CD4-positive, CD25-positive, alpha-beta regulatory T cell (primary cell): ENCODE measurements around the gene FILIP1. TPM values are rescaled to one million over a fixed set of nuclear protein-coding genes. Genes with fewer than 3 reads are reported as not detected.

Experiments used
- ATAC-seq, 2 donors: fragments of 150-1000 bp; cut with Tn5 transposase; one replicate each; pipeline ENCODE4 v1.10.0; 2021; ENCODE audit warnings: low read depth in 2 of 2, moderate number of reproducible peaks in 2 of 2, moderate library complexity in 1 of 2
- DNase-seq, 3 donors: peaks; one replicate each; pipeline versions ENCODE4 v3.0.0 to v3.0.0-alpha.2; 2012 to 2022; ENCODE audit warnings: mixed read lengths in 1 of 3
- H3K27ac ChIP-seq: one replicate; pipeline ENCODE4 v1.7.0; 2013; ENCODE audit warnings: mild to moderate bottlenecking, low read length; ENCODE audit not compliant: insufficient read depth, poor library complexity, severe bottlenecking
- H3K27me3 ChIP-seq: one replicate; pipeline ENCODE4 v1.7.0; 2013; ENCODE audit warnings: low read length; ENCODE audit not compliant: control insufficient read depth, insufficient read depth
- H3K36me3 ChIP-seq: one replicate; pipeline ENCODE4 v1.7.0; 2013; ENCODE audit warnings: mild to moderate bottlenecking, low read length, moderate library complexity; ENCODE audit not compliant: control insufficient read depth, insufficient read depth
- H3K4me1 ChIP-seq: 2 replicates; pipeline ENCODE4 v1.7.0; 2013; ENCODE audit warnings: mild to moderate bottlenecking, low read length; ENCODE audit not compliant: insufficient read depth, control insufficient read depth, poor library complexity, severe bottlenecking
- H3K4me3 ChIP-seq: one replicate; pipeline ENCODE4 v1.7.0; 2013; ENCODE audit warnings: low read depth, mild to moderate bottlenecking, low read length, moderate library complexity
- H3K9me3 ChIP-seq, 2 experiments: 1 replicate in 1 of 2; 2 replicates in 1 of 2; pipeline ENCODE4 v1.7.0; 2013; ENCODE audit warnings: low read length in 2 of 2, mild to moderate bottlenecking in 1 of 2, moderate library complexity in 1 of 2; ENCODE audit not compliant: control insufficient read depth in 2 of 2
- H3K27ac Mint-ChIP-seq, 3 donors: one replicate each; pipeline ENCODE4 v1.8.0; 2020 to 2022; ENCODE audit warnings: mild to moderate bottlenecking in 3 of 3, mixed read lengths in 3 of 3, moderate library complexity in 2 of 3
- H3K27me3 Mint-ChIP-seq: one replicate; pipeline ENCODE4 v1.8.0; 2022; ENCODE audit warnings: mild to moderate bottlenecking, mixed read lengths
- H3K36me3 Mint-ChIP-seq: one replicate; pipeline ENCODE4 v1.8.0; 2020; ENCODE audit warnings: mixed read lengths
- H3K4me1 Mint-ChIP-seq, 4 donors: one replicate each; pipeline ENCODE4 v1.8.0; 2020 to 2022; ENCODE audit warnings: mixed read lengths in 4 of 4, mild to moderate bottlenecking in 1 of 4
- H3K4me3 Mint-ChIP-seq, 4 donors: one replicate each; pipeline ENCODE4 v1.8.0; 2020 to 2022; ENCODE audit warnings: mild to moderate bottlenecking in 4 of 4, mixed read lengths in 4 of 4, moderate library complexity in 3 of 4
- H3K9me3 Mint-ChIP-seq, 7 donors: one replicate each; pipeline ENCODE4 v1.8.0; 2020 to 2022; ENCODE audit warnings: mixed read lengths in 7 of 7, mild to moderate bottlenecking in 3 of 7, moderate library complexity in 2 of 7
- polyA plus RNA-seq, 4 donors: library from polyadenylated mRNA; unstranded; fragments of 300-500 nt; fragmentation: Illumina TruSeq; gene quantifications; one replicate each; pipeline ENCODE4 v1.2.3, GENCODE V29; 2021
- total RNA-seq: library from RNA; stranded (reverse); gene quantifications from one replicate; pipeline ENCODE4 v1.2.3, GENCODE V29; 2022

The FILIP1 gene
- not detected for total RNA-seq
- polyA plus RNA-seq = under 1 TPM in 1 of 4 donors, not detected in 3; 0.02 TPM

- H3K36me3 Mint-ChIP-seq = no peaks in the 10 kb centered on the region
- no peaks in the 10 kb centered on the region for H3K36me3 ChIP-seq
- H3K4me1 ChIP-seq = no peaks in the 10 kb centered on the region
- no peak for ATAC-seq
- peaks cover 0 to 2% (median 0%) of the 10 kb centered on the region in 7 donors for H3K9me3 Mint-ChIP-seq
- H3K27ac Mint-ChIP-seq = no peak within 1 kb of the TSS
- peaks cover 58% of the 10 kb centered on the region for H3K27me3 Mint-ChIP-seq
- no peaks in the 10 kb centered on the region for H3K9me3 ChIP-seq
- peaks cover 0 to 4% (median under 1%) of the 10 kb centered on the region in 4 donors for H3K4me1 Mint-ChIP-seq
- DNase-seq = no peak
- no peak within 1 kb of the TSS for H3K27ac ChIP-seq
- H3K4me3 ChIP-seq = no peak within 1 kb of the TSS
- no peak within 1 kb of the TSS for H3K4me3 Mint-ChIP-seq
- H3K27me3 ChIP-seq = peaks cover 31% of the 10 kb centered on the region
Measured at GRCh38 chr6:75493400-75494064, at the start of gene FILIP1. FILIP1 (minus strand) TSS chr6:75493800; CDS start chr6:75414972, 78,828 bp downstream.

- peaks cover 13% of the 10 kb centered on the region for H3K27me3 Mint-ChIP-seq
- Histone ChIP-seq H3K36me3 (no peaks in the 10 kb centered on the region), H3K4me3 (no peak overlapping the region), H3K4me1 (no peaks in the 10 kb centered on the region), H3K27ac (no peak overlapping the region), H3K9me3 (no peaks in the 10 kb centered on the region), H3K27me3 (peaks cover 2% of the 10 kb centered on the region)
- DNase-seq (no peak), ATAC-seq (no peak)
- no peaks in the 10 kb centered on the region for H3K36me3 Mint-ChIP-seq
- H3K9me3 Mint-ChIP-seq = no peaks in the 10 kb centered on the region
- peak overlapping the region in 1 of 3 donors; percentile 26 for H3K27ac Mint-ChIP-seq
- H3K4me3 Mint-ChIP-seq = no peak overlapping the region
- no peaks in the 10 kb centered on the region for H3K4me1 Mint-ChIP-seq
Measured at GRCh38 chr6:75543311-75543710, 49.7 kb upstream of the FILIP1 start.

GRCh38 chr6:75539136-75539535, 45.5 kb upstream of the FILIP1 start:
- H3K4me3 ChIP-seq = no peak overlapping the region
- no peaks in the 10 kb centered on the region for H3K4me1 Mint-ChIP-seq
- H3K4me3 Mint-ChIP-seq = no peak overlapping the region
- no peaks in the 10 kb centered on the region for H3K9me3 ChIP-seq
- no peak for ATAC-seq
- H3K36me3 Mint-ChIP-seq = no peaks in the 10 kb centered on the region
- DNase-seq = no peak
- H3K27ac ChIP-seq = no peak overlapping the region
- peaks cover 2% of the 10 kb centered on the region for H3K27me3 ChIP-seq
- no peaks in the 10 kb centered on the region for H3K4me1 ChIP-seq
- H3K27ac Mint-ChIP-seq = no peak overlapping the region
- no peaks in the 10 kb centered on the region for H3K36me3 ChIP-seq
- H3K9me3 Mint-ChIP-seq = no peaks in the 10 kb centered on the region
- peaks cover 8% of the 10 kb centered on the region for H3K27me3 Mint-ChIP-seq

- no peaks in the 10 kb centered on the region for H3K4me1 ChIP-seq
- H3K9me3 ChIP-seq = no peaks in the 10 kb centered on the region
- H3K4me3 Mint-ChIP-seq = no peak overlapping the region
- no peaks in the 10 kb centered on the region for H3K4me1 Mint-ChIP-seq
- no peak for DNase-seq
- no peak overlapping the region for H3K27ac ChIP-seq
- peaks cover 7% of the 10 kb centered on the region for H3K27me3 ChIP-seq
- no peak for ATAC-seq
- peaks cover 0 to 1% (median 0%) of the 10 kb centered on the region in 7 donors for H3K9me3 Mint-ChIP-seq
- H3K36me3 ChIP-seq = no peaks in the 10 kb centered on the region
- no peak overlapping the region for H3K4me3 ChIP-seq
- H3K27me3 Mint-ChIP-seq = peaks cover 20% of the 10 kb centered on the region
- H3K36me3 Mint-ChIP-seq = no peaks in the 10 kb centered on the region
- H3K27ac Mint-ChIP-seq = no peak overlapping the region
Measured at GRCh38 chr6:75532521-75532920, 38.9 kb upstream of the FILIP1 start.

GRCh38 chr6:75531174-75531573, 37.6 kb upstream of the FILIP1 start:
- H3K9me3 ChIP-seq = no peaks in the 10 kb centered on the region
- H3K36me3 ChIP-seq = no peaks in the 10 kb centered on the region
- DNase-seq = no peak
- H3K27ac ChIP-seq = no peak overlapping the region
- Mint-ChIP-seq H3K36me3 (no peaks in the 10 kb centered on the region), H3K27ac (no peak overlapping the region), H3K4me1 (no peaks in the 10 kb centered on the region), H3K9me3 (peaks cover 0 to 1% (median 0%) of the 10 kb centered on the region in 7 donors), H3K4me3 (no peak overlapping the region), H3K27me3 (peaks cover 20% of the 10 kb centered on the region)
- peaks cover 7% of the 10 kb centered on the region for H3K27me3 ChIP-seq
- H3K4me3 ChIP-seq = no peak overlapping the region
- no peak for ATAC-seq
- H3K4me1 ChIP-seq = no peaks in the 10 kb centered on the region

- ATAC-seq (no peak), DNase-seq (no peak)
- H3K27me3 Mint-ChIP-seq = peaks cover 20% of the 10 kb centered on the region
- no peak overlapping the region for H3K27ac ChIP-seq
- peaks cover 7% of the 10 kb centered on the region for H3K27me3 ChIP-seq
- no peak overlapping the region for H3K4me3 Mint-ChIP-seq
- no peaks in the 10 kb centered on the region for H3K4me1 Mint-ChIP-seq
- no peaks in the 10 kb centered on the region for H3K9me3 ChIP-seq
- no peaks in the 10 kb centered on the region for H3K36me3 ChIP-seq
- H3K27ac Mint-ChIP-seq = no peak overlapping the region
- H3K36me3 Mint-ChIP-seq = no peaks in the 10 kb centered on the region
- no peak overlapping the region for H3K4me3 ChIP-seq
- peaks cover 0 to 1% (median 0%) of the 10 kb centered on the region in 7 donors for H3K9me3 Mint-ChIP-seq
- H3K4me1 ChIP-seq = no peaks in the 10 kb centered on the region
Measured at GRCh38 chr6:75530696-75531095, 37.1 kb upstream of the FILIP1 start.

GRCh38 chr6:75528423-75528822, 34.8 kb upstream of the FILIP1 start:
- peaks cover 0 to 1% (median 0%) of the 10 kb centered on the region in 7 donors for H3K9me3 Mint-ChIP-seq
- H3K27ac Mint-ChIP-seq = no peak overlapping the region
- DNase-seq (no peak), ATAC-seq (no peak)
- Histone ChIP-seq H3K27ac (no peak overlapping the region), H3K27me3 (peaks cover 14% of the 10 kb centered on the region), H3K36me3 (no peaks in the 10 kb centered on the region), H3K9me3 (no peaks in the 10 kb centered on the region), H3K4me3 (no peak overlapping the region), H3K4me1 (no peaks in the 10 kb centered on the region)
- H3K4me3 Mint-ChIP-seq = no peak overlapping the region
- H3K27me3 Mint-ChIP-seq = peaks cover 25% of the 10 kb centered on the region
- no peaks in the 10 kb centered on the region for H3K36me3 Mint-ChIP-seq
- H3K4me1 Mint-ChIP-seq = no peaks in the 10 kb centered on the region

GRCh38 chr6:75526502-75527127, 33.0 kb upstream of the FILIP1 start:
- no peak overlapping the region for H3K4me3 Mint-ChIP-seq

More at GRCh38 chr6:75526502-75527127, 33.0 kb upstream of the FILIP1 start:
- H3K27me3 ChIP-seq = peaks cover 14% of the 10 kb centered on the region
- Mint-ChIP-seq H3K27ac (no peak overlapping the region), H3K36me3 (no peaks in the 10 kb centered on the region), H3K27me3 (peaks cover 15% of the 10 kb centered on the region), H3K4me1 (no peaks in the 10 kb centered on the region), H3K9me3 (no peaks in the 10 kb centered on the region)
- H3K4me1 ChIP-seq = no peaks in the 10 kb centered on the region
- DNase-seq (peak; percentile 27 to 73 (median 59)), ATAC-seq (peak; percentile 71 to 74)
- no peaks in the 10 kb centered on the region for H3K36me3 ChIP-seq
- no peak overlapping the region for H3K27ac ChIP-seq
- no peaks in the 10 kb centered on the region for H3K9me3 ChIP-seq
- H3K4me3 ChIP-seq = no peak overlapping the region
